Sigmoid colon (tissue), 4 donors: ENCODE results near the gene UPF3A.
A peak's percentile ranks its signal among the peaks of the same experiment; 100 is the strongest.
"Not testable (repeated sequence)": the region's sequence is repeated elsewhere in the genome, so short reads cannot be mapped to it uniquely, and the experiment has no call there.

Source experiments
- EP300 ChIP-seq, 4 donors: sonication (generic); formaldehyde crosslinking; IDR thresholded peaks; one replicate each; pipeline ENCODE4 v1.6.1; 2017; ENCODE audit warnings: antibody characterized with exemption in 4 of 4
- POLR2A ChIP-seq, 2 donors: fragments of 450-650 bp; IDR thresholded peaks; one replicate each; pipeline ENCODE4 v1.6.1; 2016; ENCODE audit warnings: antibody characterized with exemption in 2 of 2, mild to moderate bottlenecking in 2 of 2, moderate library complexity in 2 of 2
- POLR2AphosphoS5 ChIP-seq, 4 donors: sonication (generic); formaldehyde crosslinking; IDR thresholded peaks; one replicate each; pipeline ENCODE4 v1.6.1; 2017; ENCODE audit warnings: antibody characterized with exemption in 4 of 4
- TF ChIP-seq, protein P1 (sequence below), 4 experiments: fragments of 450-650 bp in 3 of 4; fragments of 200-600 bp in 1 of 4; IDR thresholded peaks; one replicate each; pipeline ENCODE4 v1.5.1; 2016 to 2019; ENCODE audit warnings: antibody characterized with exemption in 4 of 4, mild to moderate bottlenecking in 3 of 4, moderate library complexity in 2 of 4

DNA sequence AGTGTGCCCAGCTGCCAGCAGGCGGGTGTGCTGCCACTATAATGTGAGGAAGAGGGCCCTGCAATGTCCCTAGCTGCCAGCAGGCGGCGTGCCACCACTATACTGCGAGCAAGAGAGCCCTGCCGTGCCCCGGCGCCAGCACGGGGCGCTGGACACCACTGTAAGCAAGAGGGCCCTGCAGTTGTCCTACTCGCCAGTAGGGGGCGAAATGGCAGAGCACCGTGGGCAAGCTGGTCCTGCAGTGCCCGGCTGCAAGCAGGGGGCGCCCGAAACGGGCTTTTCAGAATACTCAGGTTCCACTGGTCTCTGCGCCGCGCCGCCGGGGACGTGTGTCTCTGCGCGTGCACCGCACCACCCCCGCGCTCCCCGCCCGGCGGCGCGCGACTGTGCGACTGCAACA, 71.4 kb downstream of the UPF3A start:
- TF ChIP-seq, protein P1, sequence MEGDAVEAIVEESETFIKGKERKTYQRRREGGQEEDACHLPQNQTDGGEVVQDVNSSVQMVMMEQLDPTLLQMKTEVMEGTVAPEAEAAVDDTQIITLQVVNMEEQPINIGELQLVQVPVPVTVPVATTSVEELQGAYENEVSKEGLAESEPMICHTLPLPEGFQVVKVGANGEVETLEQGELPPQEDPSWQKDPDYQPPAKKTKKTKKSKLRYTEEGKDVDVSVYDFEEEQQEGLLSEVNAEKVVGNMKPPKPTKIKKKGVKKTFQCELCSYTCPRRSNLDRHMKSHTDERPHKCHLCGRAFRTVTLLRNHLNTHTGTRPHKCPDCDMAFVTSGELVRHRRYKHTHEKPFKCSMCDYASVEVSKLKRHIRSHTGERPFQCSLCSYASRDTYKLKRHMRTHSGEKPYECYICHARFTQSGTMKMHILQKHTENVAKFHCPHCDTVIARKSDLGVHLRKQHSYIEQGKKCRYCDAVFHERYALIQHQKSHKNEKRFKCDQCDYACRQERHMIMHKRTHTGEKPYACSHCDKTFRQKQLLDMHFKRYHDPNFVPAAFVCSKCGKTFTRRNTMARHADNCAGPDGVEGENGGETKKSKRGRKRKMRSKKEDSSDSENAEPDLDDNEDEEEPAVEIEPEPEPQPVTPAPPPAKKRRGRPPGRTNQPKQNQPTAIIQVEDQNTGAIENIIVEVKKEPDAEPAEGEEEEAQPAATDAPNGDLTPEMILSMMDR (IDR thresholded peaks at IDR 0.05) = peak in 1 of 4 experiments; percentile 8
- not testable (repeated sequence) for TF ChIP-seq POLR2A, EP300, POLR2AphosphoS5 (IDR thresholded peaks at IDR 0.05)
